HG02973 (cell line): ENCODE data around the gene TMEM225B.
"Not testable (repeated sequence)": the region's sequence is repeated elsewhere in the genome, so short reads cannot be mapped to it uniquely, and the experiment has no call there.

Experiments used
- ATAC-seq: cut with Tn5 transposase; IDR thresholded peaks from one replicate; pipeline ENCODE4 v1.9.1; 2021; ENCODE audit warnings: moderate library complexity; ENCODE audit not compliant: unreplicated experiment

The TMEM225B gene

DNA sequence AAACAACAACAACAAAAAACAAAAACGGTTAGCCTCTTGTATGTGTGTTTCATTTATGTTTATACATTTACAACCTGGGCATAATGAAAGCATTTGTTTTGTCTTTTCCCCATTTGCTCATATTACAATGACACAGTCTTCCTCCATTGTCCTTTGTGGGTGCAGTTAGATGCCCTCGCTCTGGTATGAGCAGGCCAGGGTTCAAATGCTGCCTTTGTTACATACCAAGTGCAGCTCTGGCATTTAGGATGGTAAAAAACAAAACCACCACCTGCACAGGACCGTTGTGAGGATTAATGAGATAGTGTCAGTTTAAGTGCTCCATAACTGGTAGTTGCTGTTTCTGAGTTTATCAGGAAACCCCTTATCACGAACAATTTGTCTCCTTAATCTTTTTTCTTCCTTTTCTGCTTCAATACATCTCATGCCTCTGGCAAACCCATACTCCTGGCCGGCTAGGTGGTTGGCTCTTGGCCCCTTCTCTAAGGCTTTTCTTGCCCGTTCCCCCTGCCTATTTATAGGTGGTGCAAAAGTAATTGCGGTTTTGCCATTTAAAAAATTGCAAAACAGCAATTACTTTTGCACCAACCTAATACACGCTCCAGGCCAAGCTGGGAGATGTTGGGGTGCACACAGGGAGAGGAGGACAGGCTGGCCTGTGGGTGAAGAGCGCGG is 18.6 kb upstream of the TMEM225B start:
- ATAC-seq: no peak

DNA sequence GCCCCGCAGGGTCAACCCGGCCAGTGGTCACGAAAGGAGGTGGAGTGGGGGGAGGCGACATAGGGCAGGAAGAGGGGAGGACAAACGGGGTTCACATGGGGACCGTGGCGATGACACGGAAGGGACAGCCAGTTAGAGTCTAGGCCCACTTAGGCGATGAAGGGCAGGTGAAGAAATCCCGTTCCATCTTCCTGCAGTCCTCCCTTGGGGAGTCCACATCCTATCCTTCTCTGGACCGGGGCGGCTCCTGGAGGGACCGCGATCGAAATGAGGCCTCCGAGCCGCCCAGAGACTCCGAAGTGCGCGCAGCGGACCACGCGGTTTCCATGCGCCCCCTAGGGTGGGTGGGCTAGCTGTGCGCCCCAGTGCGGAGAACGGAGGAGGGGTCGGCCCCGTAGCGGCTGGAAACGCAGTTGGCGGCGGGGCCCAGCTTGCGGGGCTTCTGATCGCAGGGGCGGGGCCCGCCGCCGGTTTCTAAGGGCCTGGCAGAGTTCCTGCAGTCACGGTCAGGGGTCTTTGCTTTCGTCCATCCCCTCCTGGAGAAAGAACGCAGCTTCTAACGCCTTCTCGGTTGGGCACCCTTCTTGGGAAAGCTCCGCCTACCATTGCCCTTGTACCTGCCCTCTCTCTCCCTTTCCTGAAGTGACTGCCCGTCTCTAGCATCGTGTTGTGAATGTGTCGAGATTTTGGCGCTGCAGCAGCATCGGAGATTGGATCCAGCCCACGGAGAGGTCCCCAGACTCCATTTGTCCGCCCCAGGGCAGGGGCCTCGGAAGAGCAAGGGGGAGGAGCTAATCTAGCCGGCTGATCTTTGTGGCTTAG is 17.9 kb upstream of the TMEM225B start:
- ATAC-seq: no peak

DNA sequence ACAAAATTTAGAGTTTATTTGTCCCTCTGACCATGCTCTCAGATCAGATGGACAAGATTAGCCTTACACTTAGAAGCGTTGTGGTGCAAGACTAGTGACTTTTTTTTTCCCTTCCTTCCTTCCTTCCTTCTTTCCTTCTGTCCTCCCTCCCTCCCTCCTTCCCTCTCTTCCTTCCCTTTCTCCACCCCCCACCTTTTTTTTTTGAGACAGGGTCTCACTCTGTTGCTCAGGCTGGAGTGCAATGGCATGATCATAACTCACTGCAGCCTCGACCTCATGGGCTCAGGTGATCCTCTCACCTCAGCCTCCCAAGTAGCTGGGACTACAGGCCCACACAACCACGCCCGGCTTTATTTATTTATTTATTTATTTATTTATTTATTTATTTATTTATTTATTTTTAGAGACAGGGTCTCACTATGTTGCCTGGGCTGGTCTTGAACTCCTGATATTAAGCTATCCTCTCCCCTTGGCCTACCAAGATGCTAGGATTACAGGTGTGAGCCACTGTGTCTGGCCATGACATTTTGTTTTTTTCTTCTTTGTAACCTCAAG is 17.2 kb upstream of the TMEM225B start:
- not testable (repeated sequence) for ATAC-seq

DNA sequence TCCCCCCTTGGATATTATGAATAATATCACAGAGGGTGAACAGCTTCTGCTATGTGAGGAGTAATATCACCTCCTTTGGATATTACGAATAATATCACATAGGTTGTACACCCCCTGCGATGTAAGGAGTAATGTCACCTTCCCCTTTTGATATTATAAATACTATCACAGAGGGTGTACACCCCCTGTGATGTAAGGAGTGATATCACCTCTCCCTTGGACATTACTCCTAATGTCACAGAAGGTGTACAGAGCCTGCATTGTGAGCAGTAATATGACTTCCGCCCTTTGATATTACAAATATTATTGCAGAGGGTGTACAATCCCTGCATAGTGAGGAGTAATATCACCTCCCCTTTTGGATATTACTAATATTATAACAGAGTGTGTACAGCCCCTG is 9.2 kb upstream of the TMEM225B start:
- no peak for ATAC-seq

DNA sequence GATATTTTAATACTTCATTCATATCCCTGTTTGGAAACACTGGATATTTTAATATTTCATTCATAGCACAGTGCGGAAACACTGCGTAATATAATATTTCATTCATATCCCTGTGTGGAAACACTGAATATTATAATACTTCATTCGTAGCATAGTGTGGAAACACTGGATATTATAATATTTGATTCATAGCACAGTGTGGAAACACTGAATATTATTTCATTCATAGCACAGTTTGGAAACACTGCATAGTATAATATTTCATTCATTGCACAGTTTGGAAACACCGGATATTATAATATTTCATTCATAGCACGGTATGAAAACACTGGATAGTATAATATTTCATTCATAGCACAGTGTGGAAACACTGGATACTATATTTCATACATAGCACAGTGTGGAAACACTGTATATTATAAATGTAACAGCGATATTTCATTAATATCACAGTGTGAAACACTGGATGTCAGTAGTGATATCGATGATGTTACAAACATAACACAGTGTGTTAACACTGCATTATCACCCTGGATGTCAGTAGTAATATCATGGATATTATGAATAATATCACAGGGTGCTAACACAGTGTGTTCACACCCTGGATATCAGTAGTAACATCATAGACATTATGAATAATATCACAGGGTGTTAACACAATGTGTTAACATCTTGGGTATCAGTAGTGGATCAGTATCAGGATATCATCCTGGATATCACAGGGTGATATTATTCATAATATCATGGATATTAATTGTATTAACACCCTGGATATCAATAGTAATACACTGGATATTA is 2.9 kb upstream of the TMEM225B start:
- ATAC-seq: no peak

DNA sequence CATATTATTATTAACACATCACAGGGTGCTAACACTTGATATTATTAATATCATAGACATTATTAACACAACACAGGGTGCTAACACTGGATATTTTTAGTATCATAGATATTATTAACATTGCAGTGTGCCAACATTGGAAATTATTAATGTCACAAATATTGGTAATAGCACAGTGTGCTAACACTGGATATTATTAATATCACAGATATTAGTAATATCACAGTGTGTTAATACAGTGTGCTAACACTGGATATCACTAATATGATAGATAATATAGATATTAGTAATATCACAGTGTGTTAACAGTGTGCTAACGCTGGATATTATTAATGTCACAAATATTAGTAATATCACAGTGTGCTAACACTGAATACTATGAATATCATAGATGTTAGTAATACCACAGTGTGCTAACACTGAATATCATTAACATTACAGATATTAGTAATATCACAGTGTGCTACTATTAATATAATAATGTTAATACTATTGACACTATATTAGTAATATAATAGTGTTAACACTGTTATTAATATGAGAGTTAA is 1.6 kb upstream of the TMEM225B start:
- ATAC-seq: no peak

DNA sequence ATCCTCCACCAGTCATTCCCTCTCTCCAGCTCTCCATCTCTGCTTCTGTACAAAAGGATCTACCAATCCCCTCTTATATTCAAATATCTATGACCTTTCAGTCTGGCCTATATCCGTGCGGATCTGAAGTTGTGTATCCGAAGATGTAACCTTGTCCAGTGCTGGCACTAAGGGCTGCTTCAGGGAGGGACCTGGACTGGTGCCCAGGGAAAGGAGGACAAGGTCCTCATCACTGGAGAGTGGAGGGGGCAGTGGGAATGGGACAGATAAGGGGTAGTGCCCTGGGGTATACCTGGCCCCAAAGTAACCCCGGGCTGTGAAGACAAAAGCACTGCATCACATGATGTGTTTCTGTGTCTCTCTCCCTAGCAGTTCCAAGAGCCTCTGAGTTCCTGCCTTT is 1.8 kb downstream of the TMEM225B start:
- no peak for ATAC-seq

DNA sequence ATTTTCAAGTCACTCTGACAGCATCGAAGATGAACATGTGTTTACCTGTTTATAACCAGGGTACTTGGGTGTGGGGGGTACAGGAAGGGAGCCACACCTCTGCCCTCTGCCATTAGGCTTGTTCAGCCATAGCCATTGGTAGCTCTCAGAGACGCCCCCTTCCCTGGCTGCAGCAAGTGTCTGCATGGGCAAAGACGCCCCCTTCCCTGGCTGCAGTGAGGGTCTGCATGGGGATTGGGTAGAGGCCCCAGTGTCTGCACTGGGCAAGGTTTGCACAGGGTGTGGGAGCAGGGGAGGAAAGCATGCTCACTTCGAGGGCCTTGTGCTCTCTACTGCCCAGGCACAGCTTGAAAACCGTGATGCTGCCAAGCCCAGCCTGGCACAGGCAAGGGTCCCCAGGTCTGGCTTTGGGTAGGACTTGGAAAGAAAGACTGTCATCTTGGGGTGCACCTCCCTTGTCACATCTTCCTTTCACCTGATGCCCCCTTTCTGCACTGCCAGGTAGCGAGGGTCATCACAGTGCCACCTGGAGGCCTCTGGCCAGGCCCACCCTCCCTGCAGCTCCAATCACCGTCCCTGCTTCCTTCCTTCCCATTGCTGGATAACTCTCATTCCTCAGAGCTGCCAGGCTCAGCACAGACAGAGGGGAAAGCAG is 3.7 kb downstream of the TMEM225B start:
- no peak for ATAC-seq

DNA sequence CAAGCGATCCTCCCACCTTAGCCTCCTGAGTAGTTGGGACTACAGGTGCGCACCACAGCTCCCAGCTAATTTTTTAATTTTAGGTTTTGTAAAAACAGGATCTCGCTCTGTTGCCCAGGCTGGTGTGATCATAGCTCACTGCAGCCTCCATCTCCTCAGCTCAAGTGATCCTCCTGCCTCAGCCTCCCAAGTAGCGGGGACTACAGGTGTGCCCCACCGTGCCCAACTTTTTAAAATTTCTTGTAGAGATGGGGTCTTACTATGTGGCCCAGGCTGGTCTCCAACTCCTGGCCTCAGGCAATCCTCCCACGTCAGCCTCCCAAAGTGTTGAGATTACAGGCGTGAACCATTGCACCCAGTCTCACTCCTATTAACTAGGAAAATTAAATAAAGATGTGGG is 7.5 kb downstream of the TMEM225B start:
- ATAC-seq: no peak

DNA sequence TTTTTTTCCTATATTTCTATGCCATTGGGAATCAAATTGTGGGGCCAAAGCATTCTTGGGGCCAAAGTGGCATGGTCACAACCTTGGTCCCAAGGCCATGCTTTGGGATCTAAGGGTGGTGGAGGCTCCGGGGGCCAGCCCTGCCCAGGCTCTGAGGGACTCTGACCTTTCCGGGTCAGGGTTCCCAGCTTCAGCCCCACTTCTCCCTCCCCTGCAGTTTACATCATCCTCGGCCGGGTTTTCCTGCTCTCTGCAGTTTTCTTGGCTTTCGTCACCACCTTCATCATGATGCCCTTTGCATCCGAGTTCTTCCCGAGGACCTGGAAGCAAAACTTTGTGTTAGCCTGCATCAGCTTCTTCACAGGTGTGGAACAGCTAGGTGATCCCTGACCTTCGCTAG is 8.5 kb downstream of the TMEM225B start:
- no peak for ATAC-seq

DNA sequence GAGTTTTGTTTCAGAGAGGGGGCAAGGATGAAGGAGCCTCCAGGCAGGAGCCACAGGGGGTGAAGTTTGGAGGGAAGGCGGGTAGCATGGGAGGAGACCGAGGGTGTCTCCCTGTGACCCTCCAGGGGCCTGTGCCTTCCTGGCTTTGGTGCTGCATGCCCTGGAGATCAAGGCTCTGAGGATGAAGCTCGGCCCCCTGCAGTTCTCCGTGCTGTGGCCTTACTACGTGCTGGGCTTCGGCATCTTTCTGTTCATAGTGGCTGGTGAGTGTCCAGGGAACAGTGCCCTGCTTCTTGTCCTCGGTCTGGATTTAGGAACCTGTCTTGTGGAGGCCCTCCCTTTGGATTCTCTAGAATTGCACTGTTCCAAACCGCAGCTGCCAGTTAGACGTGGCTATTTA is 9.5 kb downstream of the TMEM225B start:
- no peak for ATAC-seq

DNA sequence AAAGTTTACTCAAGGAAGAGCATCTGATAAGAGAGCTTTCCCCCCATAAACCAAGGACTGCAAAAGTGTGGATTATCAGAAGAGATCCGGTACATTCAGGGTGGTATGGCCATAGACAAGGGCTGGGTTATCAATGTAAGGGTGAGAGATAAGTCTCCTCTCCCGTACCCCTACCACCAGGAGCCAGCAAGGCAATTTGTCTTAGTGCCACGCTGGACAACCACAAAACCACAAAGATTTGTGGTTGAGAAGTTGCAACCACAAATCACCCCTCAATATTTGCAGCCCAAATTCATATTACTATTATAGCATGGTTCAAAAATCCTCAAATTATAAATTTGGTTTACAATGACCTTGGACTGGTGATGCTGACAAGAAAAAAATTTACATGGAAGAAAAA is 16.4 kb downstream of the TMEM225B start:
- ATAC-seq: no peak

DNA sequence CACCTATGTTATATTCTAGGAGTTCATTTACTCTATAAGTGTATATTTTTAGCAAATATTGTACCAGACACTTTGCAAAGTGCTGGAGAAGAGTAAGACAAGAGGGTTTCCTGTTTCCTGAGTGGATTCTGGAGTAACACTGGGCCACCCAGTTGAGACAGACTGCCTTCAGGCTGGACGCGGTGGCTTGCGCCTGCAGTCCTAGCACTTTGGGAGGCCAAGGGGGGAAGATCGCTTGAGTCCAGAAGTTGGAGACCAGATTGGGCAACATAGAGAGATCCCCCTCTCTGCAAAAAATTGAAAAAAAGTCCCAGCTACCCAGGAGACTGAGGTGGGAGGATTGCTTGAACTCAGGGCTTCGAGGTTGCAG is 17.9 kb downstream of the TMEM225B start:
- ATAC-seq: no peak

DNA sequence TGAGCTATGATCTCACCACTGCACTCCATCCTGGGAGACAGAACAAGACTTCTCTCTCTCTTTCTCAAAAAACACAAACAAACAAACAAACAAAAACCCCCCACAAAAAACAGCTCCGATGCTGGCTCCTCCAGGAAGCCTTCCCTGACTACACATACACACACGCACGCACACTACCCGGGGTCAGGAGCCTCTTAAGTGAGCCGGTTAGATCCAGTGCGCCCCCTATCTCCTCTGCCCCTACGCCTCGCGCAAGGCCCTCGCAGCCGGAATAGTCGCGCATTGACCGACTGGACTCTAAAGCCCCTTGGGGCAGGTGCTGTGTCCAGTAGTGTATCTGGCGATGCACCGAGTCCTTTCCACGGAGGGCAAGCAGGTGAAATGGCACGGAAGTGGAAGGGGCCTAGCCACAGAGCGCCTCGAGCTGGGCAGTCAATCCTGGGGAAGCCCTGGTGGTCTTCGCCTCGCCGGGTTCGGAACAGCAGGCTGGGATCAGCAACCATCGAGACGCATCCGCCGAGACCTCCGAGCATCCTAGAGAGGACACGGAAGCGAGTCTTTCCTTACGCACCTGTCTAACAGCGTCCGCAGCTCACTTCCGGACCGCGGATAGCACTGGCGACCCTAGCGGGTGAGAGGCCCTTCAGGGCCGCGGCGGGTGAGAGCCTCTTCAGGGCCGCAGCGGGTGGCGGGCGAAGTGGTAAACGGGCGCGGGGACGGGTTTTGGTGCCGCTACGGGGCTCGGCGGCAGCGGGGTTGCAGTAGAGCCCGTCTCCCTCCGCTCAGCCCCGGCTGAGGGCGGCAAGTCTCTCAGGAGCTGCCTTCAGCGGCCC is 18.5 kb downstream of the TMEM225B start, which contains the start of gene ZSCAN25:
TSS of gene ZSCAN25 (plus strand) at position 588 of the 833 bp plus-strand sequence. CDS start 2,661 bp downstream, outside the sequence.
- ATAC-seq: peak; percentile 92

DNA sequence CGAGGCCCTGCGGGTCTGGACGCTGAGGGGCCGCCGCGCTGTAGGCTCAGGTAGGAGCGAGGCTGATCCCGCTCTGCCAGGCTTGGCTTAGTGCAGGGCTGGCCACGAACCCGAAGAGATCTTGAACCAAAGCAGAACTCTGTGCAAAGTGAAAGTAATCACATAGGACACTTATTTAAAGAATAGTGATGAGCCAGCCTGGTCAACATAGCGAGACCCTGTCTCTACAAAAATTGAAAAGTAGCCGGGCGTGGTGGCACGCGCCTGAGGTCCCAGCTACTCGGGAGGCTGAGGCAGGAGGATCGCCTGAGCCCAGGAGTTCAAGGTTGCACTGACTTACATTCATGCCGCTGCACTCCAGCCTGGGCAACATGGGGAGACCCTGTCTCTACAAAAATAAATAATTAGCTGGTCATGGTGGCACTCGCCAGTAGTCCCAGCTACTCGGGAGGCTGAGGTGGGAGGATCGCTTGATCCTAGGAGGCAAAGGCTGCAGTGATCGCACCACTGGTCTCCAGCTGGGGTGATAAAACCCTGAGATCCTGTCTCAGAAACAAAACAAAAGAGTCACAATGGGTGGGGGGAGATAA is 19.2 kb downstream of the TMEM225B start:
- peak; percentile 30 for ATAC-seq

DNA sequence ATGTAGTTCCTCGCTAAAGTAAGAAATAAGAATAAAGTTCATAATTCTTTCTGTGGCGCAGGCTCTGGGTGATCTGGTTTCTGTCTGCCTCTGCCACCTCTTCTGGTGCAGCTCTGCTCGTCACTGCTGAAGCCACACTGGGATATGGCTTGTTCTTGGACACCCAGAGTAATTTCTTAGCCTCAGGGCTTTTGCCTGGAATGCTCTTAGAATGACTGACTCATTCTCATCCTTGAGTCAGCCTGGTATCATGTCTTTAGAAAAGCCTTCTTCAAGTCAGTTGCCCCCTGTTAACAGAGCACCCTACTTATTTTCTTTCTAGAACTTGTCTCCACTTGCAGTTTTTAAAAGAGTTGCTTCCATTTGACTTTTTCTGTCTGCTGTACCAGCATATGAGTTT is 20.7 kb downstream of the TMEM225B start:
- ATAC-seq: no peak

DNA sequence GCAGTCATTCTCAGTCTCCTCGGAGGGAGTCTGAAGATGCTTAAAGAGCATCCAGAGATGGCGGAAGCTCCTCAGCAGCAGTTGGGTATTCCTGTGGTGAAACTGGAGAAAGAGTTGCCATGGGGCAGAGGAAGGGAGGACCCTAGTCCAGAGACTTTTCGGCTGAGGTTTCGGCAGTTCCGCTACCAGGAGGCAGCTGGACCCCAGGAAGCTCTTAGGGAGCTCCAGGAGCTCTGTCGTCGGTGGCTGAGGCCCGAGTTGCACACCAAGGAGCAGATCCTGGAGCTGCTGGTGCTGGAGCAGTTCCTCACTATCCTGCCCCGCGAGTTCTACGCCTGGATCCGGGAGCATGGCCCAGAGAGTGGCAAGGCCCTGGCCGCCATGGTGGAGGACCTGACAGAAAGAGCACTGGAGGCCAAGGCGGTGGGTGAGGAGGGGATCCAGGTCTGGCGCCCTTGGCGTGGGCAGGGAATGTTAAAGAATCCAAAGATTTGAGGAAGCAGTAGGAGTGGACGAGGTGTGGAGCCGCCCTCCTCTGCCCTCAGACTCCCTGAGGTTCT is 21.6 kb downstream of the TMEM225B start:
- ATAC-seq: no peak

DNA sequence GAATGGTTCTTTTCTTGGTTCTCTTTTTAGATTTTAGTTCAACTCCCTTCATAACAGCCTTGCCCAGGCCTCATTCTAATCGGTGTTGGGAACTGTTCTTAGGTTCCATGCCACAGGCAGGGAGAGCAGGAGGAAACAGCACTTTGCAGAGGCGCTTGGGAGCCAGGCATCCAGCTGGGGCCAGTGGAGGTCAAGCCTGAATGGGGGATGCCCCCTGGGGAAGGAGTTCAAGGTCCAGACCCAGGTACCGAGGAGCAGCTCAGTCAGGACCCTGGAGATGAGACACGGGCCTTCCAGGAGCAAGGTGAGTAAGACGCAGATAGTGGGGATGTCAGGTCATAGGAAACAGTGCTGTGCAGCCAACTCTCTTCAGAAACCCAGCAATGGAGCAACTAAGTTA is 23.2 kb downstream of the TMEM225B start:
- no peak for ATAC-seq

DNA sequence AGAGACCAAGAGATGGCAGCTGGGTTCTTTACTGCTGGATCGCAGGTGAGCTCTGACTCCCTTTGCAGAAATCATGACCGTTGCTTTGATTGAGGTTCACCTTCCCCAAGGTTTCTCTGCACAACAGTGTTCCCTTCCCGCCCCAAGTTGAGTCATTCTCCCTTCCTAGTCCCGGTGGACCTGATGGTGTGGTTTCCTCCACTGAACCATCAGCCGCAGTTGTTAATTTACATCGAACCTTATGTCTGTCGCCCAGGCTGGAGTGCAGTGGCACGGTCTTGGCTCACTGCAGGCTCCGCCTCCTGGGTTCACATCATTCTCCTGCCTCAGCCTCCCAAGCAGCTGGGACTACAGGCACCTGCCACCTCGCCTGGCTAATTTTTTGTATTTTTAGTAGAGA is 24.5 kb downstream of the TMEM225B start:
- no peak for ATAC-seq
